Testis (tissue), 3 donors: ENCODE results near the gene TRMU. TPM values are rescaled to one million over a fixed set of nuclear protein-coding genes. Genes with fewer than 3 reads are reported as not detected.

Source experiments
- DNase-seq: peaks from one replicate; pipeline ENCODE4 v3.0.0-alpha.2; 2019
- H3K27ac ChIP-seq, 2 donors: fragments of 200-600 bp; sonication (generic); one replicate each; pipeline ENCODE4 v1.5.1; 2019
- H3K27me3 ChIP-seq: fragments of 200-600 bp; sonication (generic); one replicate; pipeline ENCODE4 v1.5.1; 2019
- H3K36me3 ChIP-seq: fragments of 200-600 bp; sonication (generic); one replicate; pipeline ENCODE4 v1.5.1; 2017; ENCODE audit warnings: low read depth; ENCODE audit errors: missing control alignments
- H3K4me1 ChIP-seq: fragments of 200-600 bp; sonication (generic); one replicate; pipeline ENCODE4 v1.5.1; 2019
- H3K4me3 ChIP-seq, 2 donors: fragments of 200-600 bp; sonication (generic); one replicate each; pipeline ENCODE4 v1.5.1; 2017 to 2019
- H3K9me3 ChIP-seq: fragments of 200-600 bp; sonication (generic); one replicate; pipeline ENCODE4 v1.5.1; 2017
- CTCF ChIP-seq, 3 experiments: fragments of 450-650 bp in 2 of 3; fragments of 200-600 bp in 1 of 3; sonication (generic) in 1 of 3; IDR thresholded peaks; one replicate each; pipeline ENCODE4 v1.5.1; 2016 to 2019; ENCODE audit warnings: antibody characterized with exemption in 3 of 3, mild to moderate bottlenecking in 2 of 3, moderate library complexity in 1 of 3
- POLR2A ChIP-seq: fragments of 450-650 bp; IDR thresholded peaks from one replicate; pipeline ENCODE4 v1.6.1; 2017; ENCODE audit warnings: antibody characterized with exemption, mild to moderate bottlenecking, moderate library complexity
- WGBS, 2 donors: methylation state at CpG; one replicate each; pipeline ENCODE4 v1.1.5; 2018; 5-methylcytosine and 5-hydroxymethylcytosine counted together
- intact Hi-C: fragments of 100-400 bp; cut with DNase I; formaldehyde crosslinking; loops from one replicate; pipeline ENCODE4 v1.15.1; 2023; ENCODE audit warnings: low total_unique reads
- polyA plus RNA-seq: library from polyadenylated mRNA; stranded (reverse); fragments of 350-450 nt; fragmentation: Illumina TruSeq; extraction: RNeasy Lipid Tissue Mini Kit (QIAGEN cat#74804); gene quantifications from one replicate; pipeline ENCODE4 v1.2.3, GENCODE V29; 2014; ENCODE audit warnings: low read depth, low replicate concordance; ENCODE audit not compliant: insufficient read depth
- total RNA-seq, 2 donors: library from RNA; depleted of rRNA; stranded (reverse); fragments of >200 nt; gene quantifications; one replicate each; pipeline ENCODE4 v1.2.3, GENCODE V29; 2016

TRMU gene
- total and polyA plus RNA-seq, 3 donors from 2014 or later = 24.8 to 63.5 (median 57.3) TPM

- DNase-seq = no peak
- Histone ChIP-seq H3K9me3 (no peaks in the 10 kb centered on the region), H3K4me3 (no peak overlapping the region), H3K27me3 (no peaks in the 10 kb centered on the region), H3K4me1 (no peaks in the 10 kb centered on the region), H3K36me3 (no peaks in the 10 kb centered on the region), H3K27ac (no peak overlapping the region)
- intact Hi-C loops = no loop called here
- WGBS, 2 donors = 74 to 88% methylated on average over 21 to 23 of the region's 24 CpGs
- no peak for TF ChIP-seq CTCF (IDR thresholded peaks at IDR 0.05)
- TF ChIP-seq POLR2A = no peak
These were observed 47.4 kb upstream of the TRMU start for GRCh38 chr22:46287873-46288751.

GRCh38 chr22:46288846-46289243, 46.7 kb upstream of the TRMU start:
- Histone ChIP-seq H3K27ac (no peak overlapping the region), H3K9me3 (no peaks in the 10 kb centered on the region), H3K27me3 (no peaks in the 10 kb centered on the region), H3K4me3 (no peak overlapping the region), H3K4me1 (no peaks in the 10 kb centered on the region), H3K36me3 (no peaks in the 10 kb centered on the region)
- no peak for DNase-seq
- 85% methylated on average over 5 of the region's 7 CpGs; no CpG with 5 or more reads in 1 of the 2 donors for WGBS, 2 donors
- intact Hi-C loops = no loop called here
- TF ChIP-seq CTCF (IDR thresholded peaks at IDR 0.05) (no peak), POLR2A (no peak)

DNA sequence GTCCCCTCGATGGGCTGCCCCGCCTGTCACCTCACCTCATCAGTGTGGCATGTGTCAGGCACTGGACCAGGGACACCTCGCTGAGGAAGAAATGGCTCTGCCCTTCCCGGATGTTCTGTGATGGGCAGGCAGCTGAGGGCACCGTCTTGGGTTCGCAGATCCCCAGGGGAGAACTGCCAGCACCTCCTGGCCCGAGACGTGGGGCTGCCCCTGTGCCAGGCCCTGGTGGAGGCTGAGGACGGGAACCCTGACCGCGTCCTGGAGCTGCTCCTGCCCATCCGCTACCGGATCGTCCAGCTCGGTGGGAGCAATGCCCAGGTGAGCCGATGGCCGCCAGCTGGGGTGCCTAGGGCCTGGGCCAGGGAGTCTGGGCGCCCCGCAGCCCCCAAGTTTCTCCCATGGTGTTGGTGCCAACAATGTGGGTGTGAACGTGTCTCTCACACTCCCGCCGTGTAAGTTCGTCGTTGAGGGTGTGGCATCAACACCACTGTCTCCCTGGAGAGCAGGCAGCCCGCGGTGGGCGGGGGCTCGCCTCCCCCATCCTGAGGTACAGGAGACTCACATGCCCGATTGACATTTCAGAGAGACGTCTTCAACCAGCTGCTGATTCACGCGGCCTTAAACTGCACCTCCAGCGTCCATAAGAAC, 46.1 kb upstream of the TRMU start:
- WGBS, 2 donors = 91 to 96% methylated on average over 16 to 32 of the region's 33 CpGs
- DNase-seq = no peak
- no peaks in the 10 kb centered on the region for H3K9me3 ChIP-seq
- H3K4me3 ChIP-seq = no peak overlapping the region
- H3K27me3 ChIP-seq = no peaks in the 10 kb centered on the region
- intact Hi-C loops = no loop called here
- H3K27ac ChIP-seq = no peak overlapping the region
- TF ChIP-seq POLR2A (no peak), CTCF (IDR thresholded peaks at IDR 0.05) (no peak)
- no peaks in the 10 kb centered on the region for H3K4me1 ChIP-seq
- H3K36me3 ChIP-seq = no peaks in the 10 kb centered on the region

- TF ChIP-seq POLR2A = no peak
- no peak for TF ChIP-seq CTCF (IDR thresholded peaks at IDR 0.05)
- 82 to 93% methylated on average over 14 to 17 of the region's 17 CpGs for WGBS, 2 donors
- Histone ChIP-seq H3K4me3 (no peak overlapping the region), H3K36me3 (no peaks in the 10 kb centered on the region), H3K9me3 (no peaks in the 10 kb centered on the region), H3K4me1 (no peaks in the 10 kb centered on the region), H3K27me3 (no peaks in the 10 kb centered on the region), H3K27ac (no peak overlapping the region)
- intact Hi-C loops = no loop called here
- no peak for DNase-seq
These were observed 45.2 kb upstream of the TRMU start for GRCh38 chr22:46290121-46290842.
